CD4-positive, alpha-beta T cell treated with Interleukin-12 subunit alpha and Interleukin-12 subunit beta, for 1 hour (primary cell): ENCODE data around the gene UGGT1.

Experiments
- DNase-seq: peaks from one replicate; pipeline ENCODE4 v3.0.0-alpha.2; 2020

Gene UGGT1

DNA sequence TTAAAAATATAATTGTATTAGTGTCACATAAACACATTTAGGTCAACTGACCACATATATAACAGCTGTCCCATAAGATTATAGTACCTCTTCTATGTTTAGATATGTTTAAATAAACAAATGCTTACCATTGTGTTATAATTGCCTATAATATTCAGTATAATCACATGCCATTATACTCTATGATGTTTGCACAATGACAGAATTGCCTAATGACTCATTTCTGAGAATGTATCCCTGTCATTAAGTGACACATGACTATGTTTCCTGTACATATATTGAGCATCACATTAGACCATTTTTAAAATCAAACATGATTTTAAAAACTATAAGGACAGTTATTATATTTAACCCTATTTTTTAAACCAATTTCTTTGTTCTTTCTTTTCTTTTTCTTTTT is 137.9 kb downstream of the UGGT1 start:
- no peak for DNase-seq

GRCh38 chr2:128232965-128233789 is 142.2 kb downstream of the UGGT1 start:
- peak; percentile 81 for DNase-seq

- DNase-seq, result no peak
Measured at GRCh38 chr2:128233790-128234395, 142.9 kb downstream of the UGGT1 start.

GRCh38 chr2:128234613-128235012 is 143.6 kb downstream of the UGGT1 start:
- DNase-seq, result no peak

DNA sequence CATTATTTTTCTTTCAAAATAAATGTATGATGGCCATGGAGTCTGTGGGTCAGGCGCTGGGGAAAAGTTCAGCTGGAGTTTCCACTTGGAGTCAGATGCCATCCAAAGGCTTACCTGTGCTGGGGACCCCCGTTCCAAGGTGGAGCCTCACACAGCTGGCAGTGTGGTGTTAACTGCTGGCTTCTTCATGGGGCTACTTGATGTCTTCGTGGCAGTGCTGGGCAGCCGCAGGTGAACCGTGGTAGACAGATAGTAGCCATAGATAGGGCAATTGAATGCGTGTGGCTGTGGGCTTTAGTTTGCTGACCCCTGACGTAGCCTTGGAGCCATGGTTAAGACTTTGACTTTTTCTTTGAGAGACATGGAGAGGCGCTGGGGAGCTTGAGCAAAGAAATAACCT is 144.6 kb downstream of the UGGT1 start:
- DNase-seq, result no peak

DNA sequence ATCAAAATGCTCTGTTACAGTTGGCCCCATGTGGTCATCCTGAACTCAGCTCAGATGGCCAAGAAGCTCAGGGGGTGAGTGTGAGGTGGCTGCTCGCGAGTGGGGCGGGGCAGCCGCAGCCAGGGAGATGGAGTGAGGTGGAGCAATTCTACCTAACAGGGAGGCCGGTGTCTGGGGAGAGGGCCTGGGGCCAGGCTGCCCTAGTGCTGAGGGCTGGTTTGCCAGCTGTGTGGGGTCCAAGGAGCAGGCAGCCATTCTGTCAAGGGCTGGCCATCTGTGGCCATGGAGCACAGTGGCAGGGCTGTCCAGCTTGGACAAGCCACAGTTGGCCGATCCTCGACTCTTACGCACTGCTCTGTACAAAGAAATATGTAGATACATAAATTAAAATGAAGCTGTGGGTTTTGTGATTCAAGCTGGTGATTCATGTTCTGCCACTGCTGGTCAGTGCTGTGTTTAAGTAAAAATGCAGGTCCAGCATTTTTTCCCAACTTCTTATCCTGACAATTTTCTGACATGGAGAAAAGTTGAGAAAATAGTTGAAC is 145.6 kb downstream of the UGGT1 start:
- no peak for DNase-seq

- DNase-seq, result no peak
Measured at GRCh38 chr2:128237081-128237534, 146.1 kb downstream of the UGGT1 start.

DNA sequence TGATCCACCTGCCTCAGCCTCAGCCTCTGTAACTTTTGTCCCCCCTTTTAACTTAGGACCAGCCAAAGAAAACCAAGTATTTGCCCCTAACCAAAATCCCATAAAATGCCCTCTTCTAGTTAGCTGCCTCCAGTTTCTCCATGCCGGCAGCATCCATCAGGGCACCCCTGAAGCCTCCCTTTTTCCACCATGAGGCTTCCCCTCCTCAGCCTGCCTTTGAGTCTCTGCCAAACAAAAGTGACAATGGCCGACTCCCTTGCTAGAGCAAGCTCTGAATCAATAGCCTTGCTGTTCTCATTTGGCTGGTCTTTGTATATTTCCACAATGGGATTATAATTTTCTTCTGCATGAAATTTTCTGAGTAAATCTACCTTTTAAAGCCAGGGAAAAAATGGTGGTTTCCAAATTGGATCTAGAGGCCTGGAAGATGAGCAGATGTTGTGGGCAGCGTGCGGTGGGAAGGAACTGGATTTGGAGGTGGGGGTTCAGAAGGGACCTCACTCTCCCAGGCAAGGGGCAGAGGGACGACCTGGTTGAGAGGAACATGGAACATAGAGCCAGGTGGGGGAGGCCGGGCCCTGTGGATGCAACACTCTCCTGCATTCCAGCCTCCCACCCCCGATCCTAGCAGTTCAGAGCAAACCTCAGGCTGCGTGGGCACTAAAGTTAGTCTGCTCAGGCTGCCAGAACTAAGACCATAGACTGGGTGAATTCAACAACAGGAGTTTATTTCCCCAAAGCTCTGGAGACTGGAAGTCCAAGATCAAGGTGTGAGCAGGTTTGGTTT is 147.1 kb downstream of the UGGT1 start:
- no peak for DNase-seq

- no peak for DNase-seq
Measured at GRCh38 chr2:128241896-128242295, 150.9 kb downstream of the UGGT1 start.
